Esophagus squamous epithelium (tissue), 4 donors: Measurements from ENCODE around the gene KRT33B.

ENCODE experiments used
- POLR2A ChIP-seq, 4 donors: fragments of 450-650 bp; IDR thresholded peaks; one replicate each; pipeline ENCODE4 v1.6.1; 2017; ENCODE audit warnings: antibody characterized with exemption in 4 of 4, mild to moderate bottlenecking in 4 of 4, moderate library complexity in 3 of 4
- TF ChIP-seq, protein P1 (sequence below), 6 experiments: fragments of 450-650 bp in 4 of 6; fragments of 200-600 bp in 2 of 6; sonication (generic) in 2 of 6; IDR thresholded peaks; one replicate each; pipeline ENCODE4 v1.5.1; 2016 to 2019; ENCODE audit warnings: antibody characterized with exemption in 6 of 6, mild to moderate bottlenecking in 4 of 6, moderate library complexity in 4 of 6

- TF ChIP-seq, protein P1, sequence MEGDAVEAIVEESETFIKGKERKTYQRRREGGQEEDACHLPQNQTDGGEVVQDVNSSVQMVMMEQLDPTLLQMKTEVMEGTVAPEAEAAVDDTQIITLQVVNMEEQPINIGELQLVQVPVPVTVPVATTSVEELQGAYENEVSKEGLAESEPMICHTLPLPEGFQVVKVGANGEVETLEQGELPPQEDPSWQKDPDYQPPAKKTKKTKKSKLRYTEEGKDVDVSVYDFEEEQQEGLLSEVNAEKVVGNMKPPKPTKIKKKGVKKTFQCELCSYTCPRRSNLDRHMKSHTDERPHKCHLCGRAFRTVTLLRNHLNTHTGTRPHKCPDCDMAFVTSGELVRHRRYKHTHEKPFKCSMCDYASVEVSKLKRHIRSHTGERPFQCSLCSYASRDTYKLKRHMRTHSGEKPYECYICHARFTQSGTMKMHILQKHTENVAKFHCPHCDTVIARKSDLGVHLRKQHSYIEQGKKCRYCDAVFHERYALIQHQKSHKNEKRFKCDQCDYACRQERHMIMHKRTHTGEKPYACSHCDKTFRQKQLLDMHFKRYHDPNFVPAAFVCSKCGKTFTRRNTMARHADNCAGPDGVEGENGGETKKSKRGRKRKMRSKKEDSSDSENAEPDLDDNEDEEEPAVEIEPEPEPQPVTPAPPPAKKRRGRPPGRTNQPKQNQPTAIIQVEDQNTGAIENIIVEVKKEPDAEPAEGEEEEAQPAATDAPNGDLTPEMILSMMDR (IDR thresholded peaks at IDR 0.05), result no peak
- no peak for TF ChIP-seq POLR2A (IDR thresholded peaks at IDR 0.05)
These were observed 34.5 kb upstream of the KRT33B start for GRCh38 chr17:41404024-41404671.
